Right renal cortex interstitium (tissue), 3 donors: ENCODE data around the gene GRK2. TPM values are rescaled to one million over a fixed set of nuclear protein-coding genes. Genes with fewer than 3 reads are reported as not detected.
"Not testable (repeated sequence)": the region's sequence is repeated elsewhere in the genome, so short reads cannot be mapped to it uniquely, and the experiment has no call there.

Experiments
- DNase-seq, 3 donors: peaks; one replicate each; pipeline ENCODE4 v3.0.0-alpha.2; 2013; ENCODE audit warnings: low read depth in 3 of 3, low spot score in 2 of 3
- polyA plus RNA-seq, 3 donors: library from polyadenylated mRNA; unstranded; fragments of 120-200 nt; gene quantifications; one replicate each; pipeline ENCODE4 v1.2.1, GENCODE V29; 2013; ENCODE audit not compliant: insufficient read length in 3 of 3

GRK2 gene
- polyA plus RNA-seq, result 10 to 100 TPM; 48.0 to 55.7 (median 49.5) TPM

DNA sequence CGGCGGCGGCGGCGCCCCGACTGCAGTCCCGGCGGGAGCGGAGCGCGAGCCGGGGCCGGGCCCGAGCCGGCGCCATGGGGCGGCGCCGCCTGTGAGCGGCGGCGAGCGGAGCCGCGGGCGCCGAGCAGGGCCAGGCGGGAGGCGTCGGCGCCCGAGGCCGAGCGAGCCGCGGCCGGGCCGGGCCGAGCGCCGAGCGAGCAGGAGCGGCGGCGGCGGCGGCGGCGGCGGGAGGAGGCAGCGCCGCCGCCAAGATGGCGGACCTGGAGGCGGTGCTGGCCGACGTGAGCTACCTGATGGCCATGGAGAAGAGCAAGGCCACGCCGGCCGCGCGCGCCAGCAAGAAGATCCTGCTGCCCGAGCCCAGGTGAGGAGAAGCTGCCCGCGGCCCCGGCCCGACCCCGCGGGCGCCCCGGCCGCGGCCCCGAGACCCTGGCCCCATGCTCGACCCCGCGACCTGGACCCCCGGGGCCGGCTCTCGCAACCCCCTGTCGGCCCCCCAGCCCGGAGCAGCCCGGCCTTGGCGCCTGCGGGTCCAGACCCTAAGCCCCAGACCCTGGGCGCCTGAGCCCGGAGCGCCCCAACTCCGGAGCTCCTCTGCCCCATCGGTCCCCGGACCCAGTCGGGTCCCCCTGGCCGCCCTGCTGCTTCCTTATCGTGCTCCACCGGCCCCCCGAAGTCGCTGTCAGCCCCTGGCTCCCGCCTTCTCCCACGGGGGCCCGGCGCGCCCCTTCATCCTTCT, at the start of gene GRK2:
Gene GRK2 (plus strand): TSS at position 25 of the 739 bp plus-strand sequence. CDS start 227 bp downstream, at position 252.
- no peak for DNase-seq

DNA sequence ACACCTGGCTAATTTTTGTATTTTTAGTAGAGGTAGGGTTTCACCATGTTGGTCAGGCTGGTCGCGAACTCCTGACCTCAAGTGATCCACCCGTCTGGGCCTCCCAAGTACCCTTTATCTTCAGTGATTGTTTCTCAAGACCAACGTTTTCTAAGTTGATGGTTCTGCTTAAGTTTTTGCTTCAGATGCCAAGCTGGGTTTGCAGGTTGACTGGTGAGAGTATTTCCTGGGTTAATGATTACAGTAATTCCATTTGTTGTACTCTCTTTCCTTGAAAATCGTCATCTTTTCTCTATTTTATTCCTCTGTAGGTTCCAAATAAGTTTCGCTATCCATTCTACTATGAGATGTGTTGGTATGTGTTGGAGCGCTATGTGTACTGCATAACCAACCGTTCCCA, 38.5 kb upstream of the GRK2 start:
- no peak for DNase-seq

DNA sequence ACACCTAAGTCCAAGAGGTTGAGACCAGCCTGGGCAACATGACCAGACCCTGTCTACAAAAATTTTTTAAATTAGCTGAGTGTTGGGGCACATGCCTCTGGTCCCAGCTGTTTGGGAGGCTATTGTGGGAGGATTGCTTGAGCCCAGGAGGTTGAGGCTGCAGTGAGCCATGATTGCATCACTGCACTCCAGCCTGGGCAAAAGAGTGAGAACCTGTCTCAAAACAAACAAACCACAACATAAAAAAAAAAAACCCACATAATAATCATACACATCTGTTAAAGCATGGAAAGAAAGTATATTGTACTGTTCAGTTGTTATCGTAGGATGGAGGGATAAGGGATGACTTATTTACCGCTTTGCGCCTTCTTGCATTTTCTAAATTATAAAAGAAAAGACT, 35.9 kb upstream of the GRK2 start:
- no peak for DNase-seq

DNA sequence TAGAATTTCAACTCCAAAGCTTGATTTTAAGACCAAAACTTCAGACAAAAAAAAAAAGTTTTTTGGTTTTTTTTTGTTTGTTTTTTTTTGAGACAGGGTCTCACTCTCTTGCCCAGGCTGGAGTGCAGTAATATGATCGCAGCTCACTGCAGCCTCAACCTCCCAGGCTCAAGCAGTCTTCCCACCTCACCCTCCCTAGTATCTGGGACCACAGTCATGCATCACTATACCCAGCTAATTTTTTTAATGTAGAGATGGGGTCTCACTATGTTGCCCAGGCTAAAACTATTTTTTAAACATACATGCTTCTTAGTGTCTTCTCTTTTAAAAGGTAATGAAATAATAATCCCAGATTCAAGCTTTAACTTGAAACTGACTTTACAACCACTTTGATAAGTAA, 35.4 kb upstream of the GRK2 start:
- DNase-seq, result no peak

DNA sequence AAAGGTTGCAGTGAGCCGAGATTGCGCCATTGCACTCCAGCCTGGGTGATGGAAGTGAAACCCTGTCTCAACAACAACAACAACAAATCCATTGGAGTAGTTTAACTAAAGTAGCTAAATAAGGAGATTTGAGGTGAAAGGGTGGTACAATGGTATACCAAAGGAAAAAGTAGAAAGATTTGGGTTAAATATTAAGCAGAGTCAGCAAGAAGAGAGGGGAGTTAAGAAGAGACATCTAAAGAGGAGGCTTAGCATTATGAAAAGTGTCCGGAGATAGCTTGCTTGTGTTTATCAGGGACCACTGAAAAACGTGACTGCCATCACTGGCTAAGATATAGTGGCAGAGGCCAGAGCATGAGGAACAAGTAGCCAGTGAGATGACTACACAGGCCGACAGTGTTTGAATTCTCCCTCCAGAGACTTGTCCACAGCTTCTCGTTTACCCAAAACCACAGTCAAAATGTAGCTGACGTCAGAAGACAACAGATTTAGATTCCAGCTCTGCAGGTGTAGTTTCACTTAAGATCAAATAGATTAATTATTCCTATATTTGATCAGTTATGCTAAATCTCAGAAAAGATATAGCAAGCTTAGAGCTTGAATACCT, 32.6 kb upstream of the GRK2 start:
- no peak for DNase-seq

DNA sequence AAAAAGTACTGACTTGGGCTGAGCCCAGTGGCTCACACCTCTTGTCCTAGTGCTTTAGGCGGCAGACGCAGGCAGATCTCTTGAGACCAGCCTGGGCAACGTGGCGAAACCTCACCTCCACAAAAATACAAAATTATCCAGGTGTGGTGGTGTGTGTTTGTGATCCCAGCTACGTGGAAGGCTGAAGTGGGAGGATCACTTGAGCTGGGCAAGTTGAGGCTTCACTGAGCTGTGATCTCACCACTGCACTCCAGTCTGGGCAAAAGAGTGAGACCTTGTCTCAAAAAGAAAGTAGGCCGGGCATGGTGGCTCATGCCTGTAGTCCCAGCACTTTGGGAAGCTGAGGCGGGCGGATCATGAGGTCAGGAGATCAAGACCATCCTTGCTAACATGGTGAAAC, 31.7 kb upstream of the GRK2 start:
- DNase-seq, result not testable (repeated sequence)

DNA sequence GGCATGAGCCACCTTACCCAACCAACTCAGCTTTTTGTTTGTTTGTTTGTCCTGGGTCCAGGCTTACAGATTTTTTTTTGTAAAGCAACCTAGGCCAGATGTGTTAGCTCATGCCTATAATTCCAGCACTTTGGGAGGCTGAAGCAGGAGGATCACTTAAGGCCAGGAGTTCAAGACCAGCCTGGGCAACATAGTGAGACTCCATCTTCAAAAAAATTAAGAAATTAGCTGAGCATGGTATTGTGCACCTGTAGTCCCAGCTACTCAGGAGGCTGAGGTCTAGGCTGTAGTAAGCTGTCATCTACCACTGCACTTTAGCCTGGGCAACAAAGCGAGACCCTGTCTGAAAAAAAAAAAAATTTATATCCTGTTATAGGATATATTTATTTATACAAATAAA, 28.7 kb upstream of the GRK2 start:
- DNase-seq, result no peak

DNA sequence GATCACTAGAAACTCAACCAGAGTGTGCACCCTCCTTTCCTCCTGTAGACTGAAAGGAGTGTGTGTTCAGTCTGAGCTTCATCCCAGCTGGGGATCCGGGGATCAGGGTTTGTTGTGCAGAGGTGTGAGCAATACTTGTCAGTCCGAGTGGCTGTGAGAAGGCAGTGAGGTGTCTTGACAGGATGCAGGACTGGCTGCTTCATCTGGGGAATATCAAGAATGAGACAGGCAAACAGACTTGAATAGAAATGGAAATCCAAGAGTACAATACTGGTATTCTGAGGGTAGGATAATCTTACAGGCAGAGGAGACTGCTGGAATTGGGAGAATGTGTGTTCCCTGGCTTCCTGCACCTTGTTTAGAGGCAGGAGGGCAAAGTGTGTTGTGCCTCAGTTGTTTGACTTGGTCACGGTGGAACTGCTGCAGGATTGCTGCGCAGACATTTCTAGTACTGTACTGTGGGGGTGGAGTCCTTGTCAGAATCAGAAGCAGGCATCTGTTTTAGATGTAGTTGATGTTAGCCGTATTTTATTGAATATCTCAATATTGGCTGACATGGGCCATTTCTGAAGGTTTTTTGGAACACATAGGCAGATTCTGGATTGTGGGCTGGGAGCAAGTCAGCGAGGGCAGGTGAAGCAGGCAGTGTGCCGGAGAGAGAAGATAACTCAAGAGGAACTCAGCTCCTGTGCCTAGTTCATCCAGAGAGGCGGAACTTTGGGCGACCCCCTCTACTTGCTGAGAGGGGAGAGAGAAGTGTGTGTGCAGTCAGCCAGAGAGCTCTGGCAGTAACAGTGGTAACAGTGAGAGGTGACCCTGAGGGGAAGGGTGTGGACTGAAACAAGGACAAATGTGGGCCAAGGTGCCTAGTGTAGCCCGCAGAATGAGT, 27.1 kb upstream of the GRK2 start:
- no peak for DNase-seq

DNA sequence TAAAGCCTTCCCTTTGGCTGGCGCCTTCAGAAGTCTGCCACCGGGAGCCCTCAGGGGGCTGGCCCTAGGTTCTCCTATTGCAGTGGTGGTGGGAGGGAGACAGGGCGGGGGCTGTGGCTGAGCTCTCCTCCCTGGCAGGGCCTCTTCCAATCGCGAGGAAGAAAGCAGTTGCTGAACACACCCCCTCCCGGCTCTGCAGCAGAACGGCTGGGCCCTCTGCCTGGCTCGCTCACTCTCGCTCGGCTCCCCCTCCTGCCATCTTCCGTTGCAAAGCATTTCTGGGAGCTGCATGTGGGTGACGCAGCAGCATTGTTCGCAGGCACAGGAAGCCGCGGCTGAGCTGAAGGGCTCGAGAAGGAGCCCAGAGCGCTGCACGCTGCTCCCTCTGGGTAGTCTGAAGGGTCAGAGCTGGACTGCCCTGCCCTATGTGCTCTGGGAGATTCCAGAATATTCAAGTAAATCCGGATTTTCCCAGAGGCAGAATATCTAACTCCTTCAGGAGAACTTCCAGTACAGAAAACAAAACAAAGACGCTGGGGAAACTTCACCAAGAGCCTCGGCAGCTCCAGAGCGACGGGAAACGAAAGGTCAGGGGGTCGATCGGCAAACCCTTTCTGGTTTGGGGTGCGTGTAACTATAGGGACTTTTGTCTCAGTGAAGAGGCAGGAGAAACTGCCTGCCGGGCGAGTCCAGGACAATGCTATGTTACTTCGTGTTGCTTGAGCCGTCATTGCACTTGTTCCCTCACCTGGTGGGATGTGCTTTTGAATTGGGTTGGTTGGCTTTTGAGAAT, 26.3 kb upstream of the GRK2 start:
- peak; percentile 88 to 95 (median 90) for DNase-seq

DNA sequence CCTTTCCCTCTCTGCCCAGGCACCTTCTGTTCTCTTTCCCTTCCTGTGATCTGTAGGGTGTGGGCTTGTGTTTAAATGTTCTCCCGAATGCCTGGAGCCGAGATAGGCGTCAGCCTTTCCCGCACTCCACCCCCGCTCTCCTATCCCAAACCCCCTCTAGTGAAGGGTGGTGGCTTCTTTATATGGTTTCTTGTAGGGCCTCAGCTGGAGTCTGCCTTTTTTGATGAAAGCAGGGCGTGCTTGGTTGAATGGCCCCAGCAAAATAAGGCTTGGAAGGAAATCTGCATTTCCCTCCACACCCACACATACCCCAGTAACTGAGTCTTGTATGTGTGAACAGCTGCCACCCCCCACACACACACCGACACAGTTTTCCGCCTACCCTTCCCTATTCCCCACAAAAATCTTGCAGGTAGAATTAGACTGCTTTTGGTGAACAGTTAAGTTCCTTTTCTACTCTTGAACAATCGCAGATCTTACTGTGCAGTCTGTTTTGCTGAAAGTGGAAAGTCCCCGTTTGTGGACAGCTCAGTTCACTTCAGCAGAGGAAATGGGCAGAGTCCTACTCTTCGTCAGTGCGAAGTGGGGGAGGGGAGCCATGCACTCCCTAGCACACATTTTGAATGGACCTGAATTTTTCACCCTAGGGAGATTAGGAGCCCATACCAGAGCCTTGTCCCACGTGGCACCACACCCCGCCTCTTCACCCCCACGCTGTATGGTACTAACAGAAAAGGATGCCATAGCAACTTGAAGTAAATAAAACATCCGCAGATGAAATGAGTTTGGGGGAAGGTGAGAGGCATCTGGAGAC, 25.5 kb upstream of the GRK2 start:
- peak in 2 of 3 donors; percentile 56 to 57 for DNase-seq

DNA sequence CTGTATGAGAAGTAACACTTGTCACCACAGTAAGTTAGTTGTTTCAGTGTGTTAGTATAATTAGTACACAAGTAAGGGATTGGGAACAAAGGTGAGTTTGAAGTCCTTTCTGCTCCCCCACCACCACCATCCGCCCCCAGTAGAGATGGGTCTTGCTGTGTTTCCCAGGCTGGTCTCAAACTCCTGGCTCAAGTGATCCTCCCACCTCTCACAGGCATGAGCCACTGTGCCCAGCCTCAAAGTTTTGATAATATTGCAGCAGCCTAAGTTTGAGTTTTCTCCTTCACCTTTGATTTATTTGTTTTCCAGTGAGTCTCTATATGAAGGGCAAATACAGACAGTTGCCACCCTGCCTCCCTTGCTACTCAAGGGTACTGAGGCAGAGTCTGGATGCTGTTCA, 23.7 kb upstream of the GRK2 start:
- no peak for DNase-seq

DNA sequence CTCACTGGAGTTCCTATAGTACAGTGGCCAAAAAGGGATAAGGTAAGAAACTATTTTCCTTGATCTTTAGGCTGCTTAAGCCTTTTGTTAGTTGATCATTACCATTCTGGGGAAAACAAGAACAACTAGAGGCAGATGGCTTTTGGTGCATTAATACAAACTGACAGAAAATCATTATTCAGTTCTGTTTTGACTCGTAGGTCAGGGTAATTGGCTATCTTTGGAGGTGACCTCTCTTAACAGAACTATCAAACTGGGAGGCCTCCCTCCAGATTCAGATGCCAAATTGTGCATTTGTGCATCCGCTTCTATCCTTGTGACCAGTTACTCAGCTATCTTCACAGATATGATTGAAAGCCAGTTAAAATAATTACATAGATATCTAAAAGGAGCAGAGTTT, 23.2 kb upstream of the GRK2 start:
- DNase-seq, result no peak

DNA sequence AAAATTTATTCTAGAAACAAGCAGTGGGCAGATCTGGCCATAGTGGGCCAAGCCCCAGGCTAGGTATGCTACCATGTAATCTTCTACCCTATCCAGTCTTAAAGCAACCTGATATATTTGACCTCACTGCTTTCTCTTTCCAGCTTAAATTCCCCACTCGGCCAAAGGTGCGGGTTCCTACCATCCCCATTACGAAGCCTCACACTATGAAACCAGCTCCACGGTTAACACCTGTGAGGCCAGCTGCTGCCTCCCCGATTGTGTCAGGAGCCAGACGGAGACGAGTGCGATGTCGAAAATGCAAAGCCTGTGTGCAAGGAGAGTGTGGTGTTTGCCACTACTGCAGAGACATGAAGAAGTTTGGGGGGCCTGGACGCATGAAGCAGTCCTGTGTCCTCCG, 21.2 kb upstream of the GRK2 start:
- DNase-seq, result no peak

DNA sequence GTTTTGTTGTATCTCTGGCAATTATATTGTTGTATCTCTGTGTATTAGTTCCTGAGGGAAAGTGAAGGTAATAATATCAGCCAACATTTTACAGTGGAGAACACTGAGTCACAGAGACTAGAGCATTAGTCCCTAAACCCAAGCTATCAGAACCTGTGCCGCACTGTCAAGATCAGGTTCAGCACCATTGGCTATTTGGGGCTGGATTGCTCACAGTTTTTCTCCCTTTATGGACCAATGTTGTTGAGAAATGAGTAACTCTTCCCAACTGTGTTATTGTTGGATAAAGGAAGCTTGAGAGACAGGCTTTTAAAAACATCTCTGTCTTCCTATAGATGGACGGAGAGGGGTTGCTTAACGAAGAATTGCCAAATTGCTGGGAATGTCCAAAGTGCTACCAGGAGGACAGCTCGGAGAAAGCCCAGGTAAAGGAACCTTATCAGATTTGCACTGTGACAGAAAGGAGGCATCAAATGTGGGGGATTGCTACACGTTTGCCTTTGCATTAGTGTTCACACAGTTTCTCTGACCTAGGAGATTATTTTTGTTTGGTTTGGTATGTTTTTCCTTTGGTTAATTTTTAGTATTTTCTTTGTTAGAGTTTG, 18.2 kb upstream of the GRK2 start:
- DNase-seq, result no peak

DNA sequence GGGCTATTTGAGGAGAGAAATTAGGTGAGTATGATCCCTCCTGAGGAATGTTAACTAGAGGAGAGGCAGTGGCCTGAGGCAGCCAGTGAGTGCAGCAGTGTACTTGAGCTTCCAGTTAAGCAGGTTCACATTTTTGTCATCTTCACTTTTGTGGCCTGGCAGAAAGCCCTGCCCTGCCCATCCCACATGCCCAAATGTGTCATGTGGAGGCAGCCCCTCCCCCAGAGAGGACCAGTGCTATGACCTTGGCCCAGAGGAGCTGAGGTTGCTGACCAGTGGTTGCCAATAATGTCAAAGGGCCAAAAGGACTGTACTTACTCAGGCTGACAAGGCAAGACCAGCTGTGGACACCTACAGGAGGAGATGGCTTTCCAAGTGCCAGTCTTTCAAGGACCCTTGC, 17.6 kb upstream of the GRK2 start:
- DNase-seq, result no peak

DNA sequence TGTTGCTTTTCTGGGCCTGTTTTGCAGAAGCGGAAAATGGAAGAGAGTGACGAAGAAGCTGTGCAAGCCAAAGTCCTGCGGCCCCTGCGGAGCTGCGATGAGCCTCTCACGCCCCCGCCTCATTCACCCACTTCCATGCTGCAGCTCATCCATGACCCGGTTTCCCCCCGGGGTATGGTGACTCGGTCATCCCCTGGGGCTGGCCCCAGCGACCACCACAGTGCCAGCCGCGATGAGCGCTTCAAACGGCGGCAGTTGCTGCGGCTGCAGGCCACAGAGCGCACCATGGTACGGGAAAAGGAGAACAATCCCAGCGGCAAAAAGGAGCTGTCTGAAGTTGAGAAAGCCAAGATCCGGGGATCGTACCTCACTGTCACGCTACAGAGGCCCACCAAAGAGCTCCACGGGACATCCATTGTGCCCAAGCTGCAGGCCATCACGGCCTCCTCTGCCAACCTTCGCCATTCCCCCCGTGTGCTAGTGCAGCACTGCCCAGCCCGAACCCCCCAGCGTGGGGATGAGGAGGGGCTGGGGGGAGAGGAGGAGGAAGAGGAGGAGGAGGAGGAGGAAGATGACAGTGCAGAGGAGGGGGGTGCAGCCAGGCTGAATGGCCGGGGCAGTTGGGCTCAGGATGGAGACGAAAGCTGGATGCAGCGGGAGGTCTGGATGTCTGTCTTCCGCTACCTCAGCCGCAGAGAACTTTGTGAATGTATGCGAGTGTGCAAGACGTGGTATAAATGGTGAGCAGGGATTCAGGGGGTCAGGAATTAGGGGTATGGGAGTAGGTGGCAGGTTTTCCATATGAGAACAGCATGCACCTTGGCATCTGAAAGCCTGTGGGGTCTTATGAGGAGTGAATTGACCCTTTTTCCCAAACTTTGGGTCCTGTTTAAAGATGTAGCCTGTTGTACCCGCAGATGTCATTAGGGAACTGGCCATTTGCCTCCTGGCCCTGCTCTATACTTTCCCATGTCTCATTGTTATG, 15.9 kb upstream of the GRK2 start:
- no peak for DNase-seq

DNA sequence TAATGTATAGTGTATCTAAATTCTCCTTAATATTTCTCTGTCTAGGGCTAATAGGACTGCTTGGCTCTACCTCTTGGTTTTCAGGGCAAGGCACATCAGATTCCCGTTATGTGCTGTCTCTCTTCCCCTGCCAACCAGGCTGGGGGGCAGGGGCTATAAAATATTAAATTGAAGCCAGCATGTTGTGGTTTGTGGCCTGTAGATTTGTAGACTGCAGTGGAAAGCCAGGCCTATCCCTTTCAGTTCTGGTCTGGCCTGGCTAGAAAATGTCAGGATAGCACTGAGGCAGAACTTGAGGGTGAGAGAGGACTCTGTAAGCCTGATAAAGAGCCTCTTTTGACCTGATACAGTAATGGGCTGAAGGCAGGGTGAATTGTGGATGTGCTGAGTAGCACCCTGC, 14.4 kb upstream of the GRK2 start:
- no peak for DNase-seq

DNA sequence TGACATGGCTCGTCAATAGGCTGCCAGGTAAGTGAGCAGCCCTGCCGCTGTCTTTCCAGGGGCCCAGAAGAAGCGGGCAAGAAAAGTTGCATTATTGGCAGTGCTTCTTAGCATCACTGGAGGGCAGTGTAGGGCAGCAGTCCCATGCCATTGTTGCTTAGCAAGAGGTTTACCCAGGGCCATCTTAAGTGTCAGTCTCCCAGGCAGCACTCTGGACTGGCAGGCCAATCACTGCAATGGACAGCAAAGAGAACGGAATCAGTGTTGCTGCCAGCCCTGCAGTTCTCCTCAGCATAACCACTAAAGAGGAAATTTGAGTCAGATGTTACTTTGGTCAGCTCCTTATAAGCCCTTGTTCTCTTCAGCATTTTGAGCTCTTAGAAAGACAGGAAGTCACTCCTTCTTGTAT, 13.4 kb upstream of the GRK2 start:
- DNase-seq, result no peak
